AG20443 (cell line): ENCODE data around the gene GGACT.

Experiments
- DNase-seq: peaks from one replicate; pipeline ENCODE4 v3.0.0; 2012; ENCODE audit warnings: low spot score, mixed read lengths

The GGACT gene

DNA sequence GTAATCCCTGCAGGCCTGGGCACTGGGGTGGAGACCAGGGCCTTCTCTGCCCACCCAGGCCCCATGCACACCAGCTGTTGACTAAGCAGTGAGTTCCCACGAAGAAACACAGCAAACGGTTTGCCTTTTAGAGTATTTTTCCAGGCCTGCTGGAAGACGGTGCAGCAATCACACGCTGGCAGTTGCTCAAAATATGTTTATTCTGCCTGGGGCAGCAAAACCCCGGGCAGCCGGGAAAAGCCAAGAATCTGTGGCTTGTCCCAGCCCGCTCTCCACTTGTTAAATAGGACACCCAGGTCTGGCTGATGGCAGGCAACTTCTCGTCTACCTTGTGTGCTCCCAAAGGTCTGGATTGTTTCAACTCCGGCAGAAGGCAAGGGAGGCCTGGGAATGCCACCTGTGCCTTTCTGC is 40.8 kb downstream of the GGACT start:
- peak; percentile 53 for DNase-seq

DNA sequence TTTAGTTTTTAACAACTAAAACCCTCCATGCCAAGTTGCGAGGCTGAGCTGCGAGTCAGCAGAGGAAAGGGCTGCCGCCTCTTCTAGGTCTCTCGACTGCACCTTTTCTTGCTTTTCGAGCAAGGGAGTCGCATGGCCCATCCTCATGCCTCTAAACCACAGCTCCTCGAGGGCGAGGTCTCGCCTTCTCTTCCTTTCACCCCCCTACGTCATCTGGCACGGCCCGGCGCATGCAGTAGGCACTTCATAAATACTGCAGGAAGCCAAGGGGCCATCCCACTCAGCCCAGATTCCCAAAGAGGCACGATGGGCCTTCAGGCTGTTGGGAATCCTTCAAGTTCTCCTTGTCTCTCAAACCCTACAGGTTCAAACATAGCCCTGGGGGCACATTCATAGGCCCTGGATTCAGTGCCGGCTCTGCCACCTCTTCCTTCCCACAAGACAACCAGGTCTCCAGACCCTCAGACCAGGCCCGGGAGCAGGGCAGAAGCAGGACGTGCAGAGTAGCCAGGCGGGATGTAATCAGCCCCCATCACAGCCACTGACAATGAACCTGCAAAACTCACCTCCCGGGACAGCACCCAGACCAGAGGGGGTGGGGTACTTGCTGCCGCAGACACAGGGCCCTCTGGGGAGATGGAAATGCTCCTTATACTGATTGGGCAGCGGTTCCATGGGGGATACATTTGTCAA is 41.7 kb downstream of the GGACT start:
- no peak for DNase-seq

DNA sequence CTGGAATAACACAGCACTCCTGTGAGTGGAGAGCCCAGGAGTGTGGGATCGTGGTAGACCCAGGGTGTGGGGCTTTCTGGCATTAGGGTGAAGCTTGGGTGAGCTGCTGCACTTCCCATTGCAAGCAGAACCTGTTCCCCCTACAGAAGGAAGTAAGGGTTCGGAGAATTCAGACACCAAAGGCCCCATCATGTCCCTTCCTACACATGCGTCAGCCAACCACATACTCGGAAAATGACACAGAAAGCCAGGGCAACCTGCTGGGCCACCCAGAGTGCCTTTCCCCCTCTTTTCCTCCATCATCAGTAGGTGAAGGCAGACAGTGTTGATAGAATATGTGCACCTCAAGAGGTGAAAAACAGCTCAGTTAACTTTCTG is 42.9 kb downstream of the GGACT start:
- DNase-seq: no peak

DNA sequence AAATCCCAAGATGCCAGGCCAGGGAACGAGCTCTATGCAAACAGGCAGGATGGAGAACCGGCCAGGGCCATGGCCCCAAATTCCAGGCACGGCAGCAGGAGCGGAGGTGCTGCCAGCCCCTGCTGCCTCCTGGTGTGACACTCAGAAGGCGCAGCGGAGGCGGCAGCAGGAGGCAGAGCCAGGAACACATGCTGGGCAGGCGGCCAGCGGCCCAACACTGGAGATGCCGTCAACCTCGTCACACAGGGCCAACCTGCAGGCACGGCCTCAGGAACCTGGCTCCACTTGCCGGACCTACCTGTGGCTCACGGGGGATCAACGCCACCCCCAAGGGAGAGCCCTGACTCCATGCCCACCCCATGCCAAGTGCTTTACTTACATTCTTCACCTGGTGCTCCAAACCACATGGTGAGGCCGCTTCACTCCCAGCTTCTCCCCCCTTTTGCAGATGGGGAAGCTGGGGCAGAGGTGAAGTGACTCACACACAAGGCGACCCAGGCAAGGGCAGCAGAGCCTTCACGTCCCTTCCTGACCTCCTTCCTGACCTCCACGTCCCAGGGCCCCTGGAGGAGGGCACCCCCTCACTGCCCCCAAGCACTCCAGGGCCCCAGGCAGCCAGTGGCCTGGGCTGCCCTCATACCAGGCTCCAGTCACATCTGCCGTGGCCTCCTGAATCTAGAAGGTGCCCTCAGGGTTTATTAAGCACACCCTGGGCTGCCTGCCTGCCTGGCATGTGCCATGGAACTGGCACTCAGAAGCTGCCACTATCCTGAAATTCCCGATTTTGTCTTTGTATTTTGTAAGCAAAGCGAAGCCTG is 43.5 kb downstream of the GGACT start:
- DNase-seq: no peak

DNA sequence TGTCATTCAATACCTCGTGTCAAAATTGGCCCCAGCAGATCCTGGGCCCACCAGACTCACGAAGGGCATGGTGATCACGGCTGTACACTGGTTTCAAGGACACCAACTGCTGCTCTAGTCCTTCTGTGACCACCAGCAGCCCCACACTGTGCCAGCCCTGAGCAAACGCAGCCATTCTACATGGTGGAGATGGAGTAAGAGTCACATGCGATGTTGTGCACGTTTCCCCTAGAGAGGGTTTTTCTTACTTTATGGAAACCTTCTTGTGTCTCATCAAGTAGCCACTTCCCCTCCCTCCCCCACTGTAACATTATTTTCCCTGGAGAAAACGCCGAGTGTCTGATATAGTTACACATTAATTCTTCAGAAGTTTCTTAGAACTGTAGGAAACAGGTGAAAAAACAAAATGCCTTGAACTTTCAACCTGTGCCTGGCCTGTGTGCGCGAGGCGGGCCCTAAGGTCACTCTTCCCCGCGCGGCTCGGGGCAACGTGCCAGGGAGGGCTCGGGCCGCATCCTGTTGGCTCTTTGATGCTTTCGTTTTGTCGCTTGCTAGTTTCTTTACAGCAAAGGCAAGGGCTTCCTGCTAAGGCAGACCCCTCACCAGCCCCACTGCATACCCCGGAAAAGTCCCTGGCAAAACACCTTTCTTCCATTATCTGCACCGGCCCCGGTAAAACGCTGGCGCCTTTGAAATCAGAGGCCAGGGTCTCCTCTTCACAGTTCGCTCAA is 44.6 kb downstream of the GGACT start:
- DNase-seq: no peak

DNA sequence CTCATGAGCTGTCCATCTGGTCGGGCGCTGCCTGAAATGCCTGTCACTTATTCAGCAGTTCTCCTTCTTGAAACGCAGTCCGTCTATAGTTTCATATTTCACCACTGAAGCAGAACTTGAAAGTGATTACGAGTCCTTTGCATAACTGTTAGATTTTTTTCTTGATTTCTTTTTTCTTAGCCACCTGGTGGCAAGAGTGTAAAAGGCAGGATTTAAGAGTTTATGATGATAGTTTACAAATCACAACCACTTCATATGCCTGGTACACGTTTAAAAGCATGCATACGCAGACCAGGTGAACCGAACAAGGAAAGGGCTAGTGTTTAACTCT is 45.8 kb downstream of the GGACT start:
- peak; percentile 57 for DNase-seq

DNA sequence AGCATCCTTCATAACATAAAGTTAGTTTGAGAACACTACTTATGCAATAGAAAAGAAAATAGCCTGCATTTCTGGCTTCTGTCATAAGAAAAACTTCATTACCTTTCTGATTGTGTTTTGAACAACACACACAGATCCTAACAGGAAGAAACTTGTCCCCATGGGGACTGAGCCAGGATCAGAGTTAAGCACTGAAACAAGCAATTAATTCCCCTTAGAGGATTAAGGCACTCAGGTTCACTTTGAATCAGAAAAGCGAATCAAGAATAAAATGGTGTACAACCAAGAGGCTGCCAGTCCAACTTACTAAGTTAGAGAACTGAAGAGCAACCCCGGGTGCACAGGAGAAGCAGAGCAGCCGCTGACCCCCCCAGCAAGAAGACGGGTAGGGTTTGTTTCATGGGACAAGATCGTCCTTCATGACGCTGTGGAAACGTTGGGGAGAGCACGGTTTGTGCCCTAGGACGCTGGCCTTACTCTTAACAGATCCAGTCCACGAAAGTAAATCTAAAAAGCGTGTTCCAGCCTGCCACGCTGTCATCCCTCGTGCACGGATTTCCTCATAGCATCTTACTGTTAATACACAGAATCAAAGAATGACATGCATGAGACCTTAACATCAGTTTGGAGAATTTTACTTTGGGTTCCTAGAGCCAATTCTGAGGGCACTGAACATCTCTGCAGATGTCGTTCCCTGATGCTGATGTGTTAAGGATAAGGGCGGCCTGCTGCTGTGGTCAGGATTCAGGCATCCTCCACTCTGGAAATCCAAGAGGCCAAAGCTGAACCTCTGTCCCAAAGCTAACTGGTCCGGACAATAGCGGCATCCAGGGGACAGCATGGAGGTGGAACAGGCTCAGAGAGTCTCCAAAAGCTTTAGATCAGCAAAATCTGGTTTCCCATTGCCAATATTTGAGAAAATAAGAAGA is 46.4 kb downstream of the GGACT start:
- no peak for DNase-seq

DNA sequence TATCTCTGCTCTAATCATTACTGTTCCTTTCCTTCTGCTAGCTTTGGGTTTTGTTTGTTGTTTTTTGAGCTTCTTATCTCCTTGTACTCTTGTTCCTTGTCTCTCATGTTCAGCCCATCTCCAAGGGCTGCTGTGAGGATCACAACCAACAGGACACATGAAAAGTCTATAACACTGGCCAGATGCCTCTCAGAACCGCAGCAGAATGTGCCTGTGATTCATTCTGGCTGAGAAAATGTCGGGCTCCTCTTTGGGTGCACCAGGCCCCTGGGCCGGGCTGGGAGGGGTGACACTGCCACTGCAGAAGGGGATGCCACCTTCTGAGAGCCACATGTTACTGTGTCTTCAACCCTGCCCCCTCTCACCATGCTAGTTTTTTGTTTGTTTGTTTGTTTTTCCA is 48.0 kb downstream of the GGACT start:
- DNase-seq: no peak

DNA sequence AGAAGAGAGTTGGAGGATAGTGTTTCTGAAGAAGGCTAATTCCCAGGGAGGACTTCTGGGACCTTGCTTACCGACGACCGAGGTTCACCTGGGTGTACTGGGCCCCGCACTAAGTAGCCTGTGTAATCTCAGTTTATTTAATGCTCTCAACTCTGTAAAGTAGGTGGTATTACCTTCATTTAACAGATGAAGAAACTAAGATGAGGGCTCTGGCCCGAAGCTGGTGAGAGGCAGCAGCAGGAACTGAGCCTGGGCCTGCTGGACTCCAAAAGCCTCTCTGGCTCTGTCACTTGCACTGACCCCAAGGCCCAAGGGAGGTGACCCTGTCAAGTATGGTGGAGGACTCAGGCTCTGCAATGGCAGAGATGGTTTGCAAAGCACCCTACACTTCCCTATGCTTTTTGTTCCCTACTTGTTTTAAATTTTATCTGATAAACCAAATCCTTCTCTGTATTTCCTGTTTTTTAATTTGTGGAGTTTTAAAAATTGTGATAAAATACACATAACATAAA is 50.6 kb downstream of the GGACT start:
- DNase-seq: no peak

DNA sequence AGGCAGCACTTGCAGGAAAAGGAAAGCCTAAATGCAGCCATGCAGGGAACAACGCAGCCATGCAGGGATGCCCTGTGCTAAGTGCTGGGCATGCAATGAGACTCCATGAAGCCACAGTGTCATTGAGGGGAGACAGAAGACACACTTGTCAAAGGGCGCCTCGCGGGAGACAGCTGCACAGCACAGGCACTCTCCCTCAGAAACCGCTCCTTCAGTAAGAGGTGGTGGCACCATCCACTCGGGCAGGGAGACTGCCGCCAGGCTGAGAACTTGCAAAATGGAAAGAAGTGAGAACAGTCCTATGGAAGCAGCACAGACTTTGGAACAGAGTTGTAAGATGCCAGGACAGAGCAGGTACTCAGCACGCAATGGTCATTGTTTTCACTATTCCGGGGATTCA is 51.1 kb downstream of the GGACT start:
- no peak for DNase-seq

DNA sequence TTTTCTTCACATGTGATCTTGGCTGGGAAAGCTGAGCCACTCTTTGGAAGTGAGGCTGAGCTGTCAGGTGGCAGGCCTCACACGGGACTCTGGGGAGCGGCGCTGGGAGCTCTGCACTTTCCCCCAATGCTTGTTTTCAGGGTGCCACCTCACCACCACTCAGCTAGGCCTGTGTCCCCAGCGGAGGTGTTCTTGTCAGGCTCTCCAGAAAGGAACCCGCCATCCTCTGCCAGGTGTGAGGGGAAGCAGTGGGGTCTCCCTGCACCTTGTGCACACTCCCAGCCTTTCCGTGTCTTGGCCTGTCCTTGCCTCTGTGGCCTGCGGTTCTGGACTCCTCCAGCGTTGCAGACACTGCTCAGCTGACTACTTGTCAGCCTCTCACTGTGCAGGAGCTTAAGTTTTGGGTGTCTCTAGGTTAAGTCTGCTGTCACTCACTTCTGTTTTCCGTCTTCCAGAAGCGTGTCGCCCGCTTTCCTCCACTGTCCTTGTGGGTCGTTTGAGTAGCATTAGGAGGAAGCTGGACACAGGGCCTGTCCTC is 51.9 kb downstream of the GGACT start:
- no peak for DNase-seq

DNA sequence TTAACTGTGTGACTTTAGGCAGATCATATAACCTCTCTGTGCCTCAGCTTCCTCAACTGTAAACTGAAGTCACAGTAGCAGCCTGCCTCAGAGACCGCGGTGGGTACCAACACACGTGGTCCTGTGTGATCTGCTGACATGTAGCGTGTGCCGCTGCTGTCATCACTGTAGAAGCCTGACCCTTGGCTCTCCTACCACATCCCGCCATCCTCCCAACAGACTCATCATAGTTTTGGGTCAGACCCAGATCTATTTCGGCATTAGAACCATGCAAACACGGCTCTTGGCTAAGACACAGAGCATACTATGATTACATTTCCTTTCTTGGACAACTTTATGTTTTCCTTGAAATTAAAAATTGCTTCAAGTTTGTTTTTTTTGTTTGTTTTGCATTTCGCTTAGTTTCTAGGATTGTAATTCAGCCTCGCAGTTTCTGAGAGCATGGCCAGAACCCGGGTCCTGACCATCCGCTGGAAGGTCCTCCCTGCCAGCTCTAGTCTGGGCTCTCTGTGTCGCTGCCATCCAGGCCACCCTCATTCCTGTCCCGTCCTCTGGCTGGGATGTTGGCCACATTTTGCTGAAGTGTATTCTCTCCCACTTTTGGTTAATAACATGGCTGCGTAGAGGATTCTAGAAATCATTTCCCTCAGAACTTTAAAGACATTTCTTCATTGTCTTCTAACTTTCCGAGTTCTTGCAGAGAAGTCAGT is 53.0 kb downstream of the GGACT start:
- peak; percentile 61 for DNase-seq

DNA sequence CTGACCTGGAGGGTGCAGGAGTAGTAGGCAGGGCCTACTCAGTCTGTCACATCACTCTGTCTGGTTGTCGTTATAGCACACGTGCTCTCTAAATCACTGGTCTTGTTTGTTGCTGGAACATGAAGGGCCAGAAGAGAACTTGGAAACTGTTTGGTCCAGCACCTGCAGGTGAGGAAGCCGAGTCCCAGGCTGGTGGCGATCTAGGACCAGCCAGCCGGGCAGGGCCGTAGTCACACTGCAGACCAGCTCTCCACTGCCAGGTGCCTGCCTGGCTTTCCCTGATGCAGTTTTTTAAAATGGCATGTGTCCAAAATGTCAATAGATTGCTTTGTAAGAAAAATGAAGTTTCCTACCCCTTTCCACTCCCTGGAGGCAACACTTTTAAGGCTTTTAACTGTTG is 53.7 kb downstream of the GGACT start:
- no peak for DNase-seq

DNA sequence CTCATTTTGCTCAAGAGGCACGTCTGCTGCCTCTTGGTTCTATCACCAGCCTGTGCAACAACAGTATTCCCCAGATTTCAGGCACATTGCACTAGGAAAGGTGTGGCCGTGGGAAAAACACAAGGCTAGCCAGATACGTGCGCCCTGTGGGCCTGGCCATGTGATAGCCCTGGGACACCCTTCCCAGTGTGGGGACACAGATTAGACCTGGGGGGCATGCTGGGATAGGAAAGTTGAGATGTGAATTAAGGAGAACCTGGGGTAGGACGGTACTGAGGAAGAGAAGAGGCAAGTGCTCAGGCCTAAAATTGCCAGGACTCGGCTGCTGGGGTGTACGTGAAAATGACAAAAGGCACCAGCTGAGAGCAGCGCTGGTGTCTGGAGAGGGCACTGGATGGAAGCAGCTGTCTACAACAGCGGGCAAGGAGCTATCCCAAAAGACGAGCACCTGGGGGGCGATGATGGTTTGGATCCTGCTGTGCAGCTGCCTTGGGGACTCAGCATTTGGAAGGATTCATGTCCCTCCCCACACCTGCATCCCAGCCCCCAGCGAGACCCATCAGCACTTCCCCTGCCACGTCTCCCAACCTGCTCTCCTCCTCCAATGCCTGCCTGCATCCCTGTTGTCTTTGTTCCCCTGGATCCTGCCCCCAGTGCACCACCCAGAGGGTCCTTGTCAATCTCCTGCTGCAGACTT is 54.3 kb downstream of the GGACT start:
- no peak for DNase-seq

DNA sequence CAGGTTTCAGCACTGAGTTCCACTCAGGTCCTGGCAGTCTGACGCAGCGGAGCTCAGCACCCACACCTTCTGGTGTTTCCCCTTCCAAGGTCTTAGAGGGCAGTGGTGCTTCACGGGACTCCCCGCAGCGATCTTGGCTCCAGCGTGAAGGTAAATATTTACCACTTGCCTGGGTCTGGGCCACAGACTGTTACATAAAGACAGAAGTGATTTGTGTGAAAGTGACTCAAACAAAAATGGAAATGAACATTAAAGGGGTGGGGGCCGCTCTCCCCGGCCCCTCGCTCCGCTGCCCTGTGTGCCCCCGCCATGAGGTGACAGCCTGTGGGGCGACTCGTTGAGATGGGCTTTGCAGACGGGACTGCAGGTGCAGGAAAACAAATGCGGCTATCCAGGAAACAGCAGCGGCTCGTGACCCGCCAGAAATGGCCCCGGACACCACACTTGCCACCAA is 55.0 kb downstream of the GGACT start:
- no peak for DNase-seq

DNA sequence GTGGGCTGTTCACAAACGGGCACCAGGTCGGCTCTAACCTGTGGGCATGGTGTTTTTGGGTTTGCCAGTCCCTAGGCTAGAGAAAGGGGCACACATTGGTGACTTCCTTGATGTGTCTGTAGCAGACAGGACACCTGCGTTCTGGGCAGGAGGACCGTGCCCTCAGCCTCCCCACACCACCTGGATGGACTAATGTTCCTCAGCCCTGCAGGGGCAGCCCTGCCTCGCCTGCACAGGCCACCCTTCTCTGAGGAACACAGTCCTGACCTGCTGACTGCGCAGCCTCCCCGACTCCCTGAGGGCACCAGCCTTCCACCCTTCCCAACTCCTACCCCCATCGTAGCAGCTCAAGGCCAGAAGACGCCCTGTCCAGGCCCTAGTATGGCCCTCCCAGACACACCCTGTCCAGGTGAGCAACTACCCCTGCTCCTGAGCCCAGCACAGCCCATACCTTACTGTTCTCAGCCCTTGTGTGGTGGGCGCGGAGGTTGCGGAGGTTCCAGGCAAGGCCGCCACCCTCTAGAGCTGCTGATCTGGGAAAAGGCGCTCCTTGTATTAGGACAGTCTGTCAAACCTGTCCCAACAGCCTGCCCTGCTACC is 55.7 kb downstream of the GGACT start:
- no peak for DNase-seq

DNA sequence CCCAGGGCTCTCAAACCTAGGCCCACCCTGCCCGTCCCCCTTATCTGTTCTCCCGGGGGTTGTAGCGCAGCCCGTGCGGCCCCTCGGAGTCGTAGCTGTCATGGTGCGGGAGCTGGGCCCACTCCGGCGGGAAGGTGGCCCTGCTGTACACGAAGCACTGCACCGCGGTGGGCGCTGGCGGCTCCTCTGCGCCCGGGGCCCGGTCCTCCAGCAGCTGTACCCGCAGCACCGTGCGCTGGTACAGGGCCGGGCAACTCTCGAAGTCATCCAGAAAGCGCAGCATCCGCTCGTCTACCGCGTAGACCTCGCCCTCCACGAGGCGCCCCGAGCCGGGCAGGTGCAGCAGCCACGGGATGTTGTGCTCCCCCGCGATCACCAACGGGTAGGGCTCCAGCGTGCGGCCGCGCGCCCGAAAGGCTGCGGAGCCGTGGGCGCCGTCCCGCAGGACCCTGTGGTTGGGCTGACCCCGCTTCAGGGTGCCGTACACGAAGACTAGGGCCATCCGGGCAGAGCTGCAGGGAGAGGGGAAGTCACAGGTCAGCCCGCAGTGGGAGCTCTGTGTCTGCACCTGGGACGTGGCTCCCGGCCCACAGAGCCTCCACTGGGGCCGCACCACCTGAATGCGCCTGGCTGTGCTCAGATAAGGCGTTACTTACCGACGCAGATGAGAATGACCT is 56.4 kb downstream of the GGACT start:
- no peak for DNase-seq

DNA sequence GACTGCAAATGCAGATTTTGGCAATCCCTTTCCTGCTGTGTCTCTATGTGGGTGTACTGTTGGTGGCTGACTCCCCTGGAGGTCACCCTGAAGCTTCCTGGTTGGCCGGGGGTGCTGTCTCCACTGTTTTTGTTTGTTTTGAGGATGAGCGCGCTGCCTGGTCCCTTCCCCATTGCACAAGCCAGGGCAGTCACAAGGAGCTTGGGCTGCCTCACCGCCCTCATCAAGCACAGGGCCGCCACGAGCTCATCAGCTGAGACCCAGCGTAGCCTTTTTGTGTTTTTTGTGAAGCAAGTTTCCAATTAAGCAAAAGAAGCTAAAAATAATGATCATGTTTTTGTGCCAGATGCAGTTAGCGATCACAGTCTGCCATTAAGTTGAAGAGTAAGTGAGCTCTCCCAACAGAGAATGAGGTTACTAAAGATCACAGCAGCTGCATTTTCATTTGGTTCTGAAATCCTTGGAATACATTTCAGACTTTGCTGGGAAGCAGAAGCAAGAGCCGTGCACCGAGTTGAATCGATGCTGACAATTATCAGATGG is 57.8 kb downstream of the GGACT start:
- peak; percentile 40 for DNase-seq
